Ishikawa (cell line): Measurements from ENCODE around the gene MDFIC.

Source experiments
- EP300 ChIP-seq: IDR thresholded peaks from 2 replicates; pipeline ENCODE4 v1.6.1; 2012; ENCODE audit warnings: borderline replicate concordance
- FOXM1 ChIP-seq: IDR thresholded peaks from 2 replicates; pipeline ENCODE4 v1.6.1; 2012; ENCODE audit warnings: low read depth, borderline replicate concordance
- TAF1 ChIP-seq: IDR thresholded peaks from 2 replicates; pipeline ENCODE4 v1.6.1; 2012; ENCODE audit warnings: low read depth, mild to moderate bottlenecking
- TF ChIP-seq, protein P1 (sequence below): IDR thresholded peaks from 2 replicates; pipeline ENCODE4 v1.6.1; 2012; ENCODE audit warnings: low read depth, mild to moderate bottlenecking

DNA sequence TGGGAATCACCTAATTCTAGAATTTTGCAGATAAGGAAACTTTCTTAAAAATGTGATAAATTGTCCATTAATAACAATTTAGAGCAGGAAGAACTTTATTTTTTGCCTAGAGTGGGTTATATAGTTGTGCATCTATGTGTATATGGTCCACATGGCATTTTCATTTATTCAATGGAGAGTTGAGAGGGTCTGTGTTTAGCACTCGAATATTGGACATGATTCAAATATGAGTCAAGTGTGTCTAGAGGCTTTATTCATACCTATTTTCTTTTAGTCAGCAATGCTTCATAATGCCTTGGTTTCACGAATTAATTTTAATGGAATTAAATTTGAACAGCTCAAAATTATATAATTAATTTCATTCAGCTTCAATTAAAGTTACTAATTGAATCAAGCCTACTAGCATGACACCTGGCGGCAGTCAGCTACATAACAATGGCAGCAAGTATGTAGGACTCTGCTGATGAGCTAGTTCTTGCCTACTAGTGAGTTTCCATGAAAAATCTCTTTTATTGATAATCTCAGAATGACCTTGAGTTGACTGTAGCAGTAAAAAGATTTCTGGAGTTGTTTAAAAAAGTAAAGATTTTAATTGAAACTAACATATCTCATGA, 17.7 kb downstream of the MDFIC start:
- no peak for TF ChIP-seq TAF1
- TF ChIP-seq, protein P1, sequence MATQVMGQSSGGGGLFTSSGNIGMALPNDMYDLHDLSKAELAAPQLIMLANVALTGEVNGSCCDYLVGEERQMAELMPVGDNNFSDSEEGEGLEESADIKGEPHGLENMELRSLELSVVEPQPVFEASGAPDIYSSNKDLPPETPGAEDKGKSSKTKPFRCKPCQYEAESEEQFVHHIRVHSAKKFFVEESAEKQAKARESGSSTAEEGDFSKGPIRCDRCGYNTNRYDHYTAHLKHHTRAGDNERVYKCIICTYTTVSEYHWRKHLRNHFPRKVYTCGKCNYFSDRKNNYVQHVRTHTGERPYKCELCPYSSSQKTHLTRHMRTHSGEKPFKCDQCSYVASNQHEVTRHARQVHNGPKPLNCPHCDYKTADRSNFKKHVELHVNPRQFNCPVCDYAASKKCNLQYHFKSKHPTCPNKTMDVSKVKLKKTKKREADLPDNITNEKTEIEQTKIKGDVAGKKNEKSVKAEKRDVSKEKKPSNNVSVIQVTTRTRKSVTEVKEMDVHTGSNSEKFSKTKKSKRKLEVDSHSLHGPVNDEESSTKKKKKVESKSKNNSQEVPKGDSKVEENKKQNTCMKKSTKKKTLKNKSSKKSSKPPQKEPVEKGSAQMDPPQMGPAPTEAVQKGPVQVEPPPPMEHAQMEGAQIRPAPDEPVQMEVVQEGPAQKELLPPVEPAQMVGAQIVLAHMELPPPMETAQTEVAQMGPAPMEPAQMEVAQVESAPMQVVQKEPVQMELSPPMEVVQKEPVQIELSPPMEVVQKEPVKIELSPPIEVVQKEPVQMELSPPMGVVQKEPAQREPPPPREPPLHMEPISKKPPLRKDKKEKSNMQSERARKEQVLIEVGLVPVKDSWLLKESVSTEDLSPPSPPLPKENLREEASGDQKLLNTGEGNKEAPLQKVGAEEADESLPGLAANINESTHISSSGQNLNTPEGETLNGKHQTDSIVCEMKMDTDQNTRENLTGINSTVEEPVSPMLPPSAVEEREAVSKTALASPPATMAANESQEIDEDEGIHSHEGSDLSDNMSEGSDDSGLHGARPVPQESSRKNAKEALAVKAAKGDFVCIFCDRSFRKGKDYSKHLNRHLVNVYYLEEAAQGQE: no peak
- no peak for TF ChIP-seq FOXM1
- TF ChIP-seq EP300: no peak
